HepG2 (cell line): ENCODE measurements around the gene TBC1D14. TPM values are rescaled to one million over a fixed set of nuclear protein-coding genes. Genes with fewer than 3 reads are reported as not detected.

Source experiments
- CBX5 ChIP-seq: sonication (generic); formaldehyde crosslinking; IDR thresholded peaks from 2 replicates; pipeline ENCODE4 v1.4.0; 2020; ENCODE audit warnings: missing genetic modification reagents, borderline replicate concordance
- CC2D1A ChIP-seq: sonication (generic); formaldehyde crosslinking; IDR thresholded peaks from 2 replicates; pipeline ENCODE4 v1.8.1; 2023; ENCODE audit warnings: mild to moderate bottlenecking, missing genetic modification reagents
- MAFK ChIP-seq, 2 experiments: IDR thresholded peaks in 1 of 2; conservative IDR thresholded peaks in 1 of 2; 2 replicates each; pipeline ENCODE4 v1.6.1; 2011; ENCODE audit warnings: improper control_type of control experiment in 2 of 2, low read length in 2 of 2
- NAIF1 ChIP-seq: sonication (generic); formaldehyde crosslinking; IDR thresholded peaks from 2 replicates; pipeline ENCODE4 v1.5.0; 2020; ENCODE audit warnings: mild to moderate bottlenecking, missing genetic modification reagents, borderline replicate concordance
- NCOA2 ChIP-seq: sonication (generic); formaldehyde crosslinking; IDR thresholded peaks from 2 replicates; pipeline ENCODE4 v1.8.0; 2022; ENCODE audit warnings: inconsistent platforms
- RFX5 ChIP-seq: IDR thresholded peaks from 2 replicates; pipeline ENCODE4 v1.6.1; 2011; ENCODE audit warnings: low read depth, low read length, improper control_type of control experiment
- SOX13 ChIP-seq, 3 experiments: fragments of 450-650 bp in 1 of 3; sonication (generic) in 1 of 3; formaldehyde crosslinking in 1 of 3; IDR thresholded peaks in 2 of 3; conservative IDR thresholded peaks in 1 of 3; 2 replicates each; pipeline versions ENCODE4 v1.5.0 to v1.6.1; 2016 to 2020; ENCODE audit warnings: antibody characterized with exemption in 1 of 3, mild to moderate bottlenecking in 1 of 3, missing compliant biosample characterization in 1 of 3, missing genetic modification reagents in 1 of 3, moderate library complexity in 1 of 3
- SOX6 ChIP-seq, 2 experiments: fragments of 450-650 bp in 1 of 2; sonication (generic) in 1 of 2; formaldehyde crosslinking in 1 of 2; IDR thresholded peaks; 2 replicates each; pipeline versions ENCODE4 v1.4.0 to v1.6.1; 2017 to 2020; ENCODE audit warnings: antibody characterized with exemption in 1 of 2, mild to moderate bottlenecking in 1 of 2, missing genetic modification reagents in 1 of 2
- TSC22D2 ChIP-seq: sonication (generic); formaldehyde crosslinking; IDR thresholded peaks from 2 replicates; pipeline ENCODE4 v1.5.1; 2020; ENCODE audit warnings: missing genetic modification reagents, mild to moderate bottlenecking, borderline replicate concordance
- ZBTB21 ChIP-seq: sonication (generic); formaldehyde crosslinking; IDR thresholded peaks from 2 replicates; pipeline ENCODE4 v1.4.0; 2020; ENCODE audit warnings: missing genetic modification reagents
- ZKSCAN8 ChIP-seq: IDR thresholded peaks from 2 replicates; pipeline ENCODE4 v1.6.1; 2016; ENCODE audit warnings: borderline replicate concordance, missing genetic modification reagents, missing compliant biosample characterization
- ZNF709 ChIP-seq: sonication (generic); formaldehyde crosslinking; IDR thresholded peaks from 2 replicates; pipeline ENCODE4 v1.5.0; 2020; ENCODE audit warnings: mild to moderate bottlenecking, missing genetic modification reagents
- ZNF777 ChIP-seq: sonication (generic); formaldehyde crosslinking; IDR thresholded peaks from 2 replicates; pipeline ENCODE4 v1.4.0; 2020; ENCODE audit warnings: missing genetic modification reagents
- polyA plus RNA-seq, 8 experiments: library from polyadenylated mRNA; depleted of rRNA in 3 of 8; stranded (reverse) in 7 of 8; unstranded in 1 of 8; fragments of >200 nt; fragmentation: Illumina TruSeq in 4 of 8; extraction: Trizol in 4 of 8; gene quantifications; 2 replicates each; pipeline versions ENCODE4 v1.2.1 to v1.2.3, GENCODE V29; 2011 to 2016; ENCODE audit warnings: low read depth in 4 of 8, missing spikeins in 1 of 8, mixed read lengths in 1 of 8; ENCODE audit not compliant: insufficient read depth in 1 of 8
- total RNA-seq, 5 experiments: library from RNA; depleted of rRNA; stranded (reverse); fragments of >200 nt; fragmentation: Illumina TruSeq; extraction: Trizol; gene quantifications; 2 replicates each; pipeline ENCODE4 v1.2.3, GENCODE V29; 2016; ENCODE audit warnings: low read depth in 1 of 5
- TF ChIP-seq, protein P1 (sequence below): sonication (generic); formaldehyde crosslinking; IDR thresholded peaks from 2 replicates; pipeline ENCODE4 v1.5.0; 2020; ENCODE audit warnings: missing genetic modification reagents
- TF ChIP-seq, protein P2 (sequence below): sonication (generic); formaldehyde crosslinking; IDR thresholded peaks from 2 replicates; pipeline ENCODE4 v1.9.0; 2021; ENCODE audit warnings: missing genetic modification reagents, borderline replicate concordance
- TF ChIP-seq, protein P3 (sequence below): sonication (generic); formaldehyde crosslinking; IDR thresholded peaks from 2 replicates; pipeline ENCODE4 v1.4.0; 2020; ENCODE audit warnings: low read depth, mild to moderate bottlenecking, missing genetic modification reagents
- TF ChIP-seq, protein P4 (sequence below): sonication (generic); formaldehyde crosslinking; IDR thresholded peaks from 2 replicates; pipeline ENCODE4 v1.4.0; 2020; ENCODE audit warnings: missing genetic modification reagents

Gene TBC1D14
- total and polyA plus RNA-seq, 2 of the 13 experiments (the other 11 are each of a cell fraction or from before 2014, with no cell fraction given), result 29.5 to 46.5 TPM

DNA sequence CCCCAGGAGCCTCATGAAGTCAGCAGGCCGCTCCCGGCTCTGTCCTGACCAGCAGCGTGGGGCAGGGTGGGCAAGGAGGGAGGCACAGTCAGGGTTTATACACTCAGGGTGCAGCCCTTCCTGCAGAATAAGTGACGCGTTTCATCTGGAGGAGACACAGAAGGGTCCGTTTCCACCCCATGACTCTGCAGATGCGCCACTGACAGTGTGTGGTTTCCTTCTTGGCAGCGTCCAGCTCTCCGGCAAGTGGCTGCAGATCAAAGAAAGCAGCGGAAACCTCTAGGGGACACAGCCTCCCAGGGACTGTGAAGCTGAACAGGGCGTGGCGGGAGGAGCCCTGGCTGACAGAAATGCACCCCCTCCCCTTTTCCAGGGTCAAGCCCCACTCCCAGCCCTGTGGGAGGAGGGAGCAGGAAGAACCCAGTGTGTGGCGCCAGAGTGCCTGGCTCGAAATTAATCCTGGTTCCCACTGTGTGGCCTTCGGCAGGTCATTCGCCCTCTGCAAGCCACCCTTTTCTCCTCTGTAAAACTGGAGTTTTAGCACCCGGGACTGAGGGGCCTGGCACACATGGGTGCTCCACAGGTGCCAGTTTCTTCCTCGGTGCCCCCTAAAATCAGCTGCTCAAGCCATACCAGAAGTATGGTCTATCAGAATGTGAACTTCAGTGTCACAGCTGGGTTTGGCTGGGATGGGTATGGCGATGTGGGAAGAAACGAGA is 17.3 kb upstream of the TBC1D14 start (continued):
- TF ChIP-seq ZKSCAN8 (CRISPR knock-in tag) (no peak), ZBTB21 (CRISPR knock-in tag) (no peak), ZNF709 (no peak), NCOA2 (CRISPR knock-in tag) (peak; percentile 70), NAIF1 (CRISPR knock-in tag) (no peak), TSC22D2 (CRISPR knock-in tag) (no peak), ZNF777 (CRISPR knock-in tag) (no peak), CBX5 (CRISPR knock-in tag) (peak; percentile 72), RFX5 (0 out of 2 replicates have a peak, but pooled peaks have one; percentile 30), SOX6 (IDR thresholded peaks at IDR 0.05) (no peak), SOX6 (CRISPR knock-in tag; IDR thresholded peaks at IDR 0.05) (peak; percentile 77), MAFK (conservative IDR thresholded peaks at IDR 0.05 in 1 of 2, IDR thresholded peaks at IDR 0.05 in 1 of 2; ENCODE audit: low read length in 2 of 2) (no peak), SOX13 (IDR thresholded peaks at IDR 0.05) (0 out of 2 replicates have a peak, but pooled peaks have one; percentile 13), SOX13 (CRISPR knock-in tag; conservative IDR thresholded peaks at IDR 0.05 in 1 of 2, IDR thresholded peaks at IDR 0.05 in 1 of 2) (peak; percentile 53 to 70; a peak in 2 of 4 replicates), CC2D1A (no peak)
- TF ChIP-seq, protein P1, sequence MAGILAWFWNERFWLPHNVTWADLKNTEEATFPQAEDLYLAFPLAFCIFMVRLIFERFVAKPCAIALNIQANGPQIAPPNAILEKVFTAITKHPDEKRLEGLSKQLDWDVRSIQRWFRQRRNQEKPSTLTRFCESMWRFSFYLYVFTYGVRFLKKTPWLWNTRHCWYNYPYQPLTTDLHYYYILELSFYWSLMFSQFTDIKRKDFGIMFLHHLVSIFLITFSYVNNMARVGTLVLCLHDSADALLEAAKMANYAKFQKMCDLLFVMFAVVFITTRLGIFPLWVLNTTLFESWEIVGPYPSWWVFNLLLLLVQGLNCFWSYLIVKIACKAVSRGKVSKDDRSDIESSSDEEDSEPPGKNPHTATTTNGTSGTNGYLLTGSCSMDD (CRISPR knock-in tag), result no peak
- TF ChIP-seq, protein P2, sequence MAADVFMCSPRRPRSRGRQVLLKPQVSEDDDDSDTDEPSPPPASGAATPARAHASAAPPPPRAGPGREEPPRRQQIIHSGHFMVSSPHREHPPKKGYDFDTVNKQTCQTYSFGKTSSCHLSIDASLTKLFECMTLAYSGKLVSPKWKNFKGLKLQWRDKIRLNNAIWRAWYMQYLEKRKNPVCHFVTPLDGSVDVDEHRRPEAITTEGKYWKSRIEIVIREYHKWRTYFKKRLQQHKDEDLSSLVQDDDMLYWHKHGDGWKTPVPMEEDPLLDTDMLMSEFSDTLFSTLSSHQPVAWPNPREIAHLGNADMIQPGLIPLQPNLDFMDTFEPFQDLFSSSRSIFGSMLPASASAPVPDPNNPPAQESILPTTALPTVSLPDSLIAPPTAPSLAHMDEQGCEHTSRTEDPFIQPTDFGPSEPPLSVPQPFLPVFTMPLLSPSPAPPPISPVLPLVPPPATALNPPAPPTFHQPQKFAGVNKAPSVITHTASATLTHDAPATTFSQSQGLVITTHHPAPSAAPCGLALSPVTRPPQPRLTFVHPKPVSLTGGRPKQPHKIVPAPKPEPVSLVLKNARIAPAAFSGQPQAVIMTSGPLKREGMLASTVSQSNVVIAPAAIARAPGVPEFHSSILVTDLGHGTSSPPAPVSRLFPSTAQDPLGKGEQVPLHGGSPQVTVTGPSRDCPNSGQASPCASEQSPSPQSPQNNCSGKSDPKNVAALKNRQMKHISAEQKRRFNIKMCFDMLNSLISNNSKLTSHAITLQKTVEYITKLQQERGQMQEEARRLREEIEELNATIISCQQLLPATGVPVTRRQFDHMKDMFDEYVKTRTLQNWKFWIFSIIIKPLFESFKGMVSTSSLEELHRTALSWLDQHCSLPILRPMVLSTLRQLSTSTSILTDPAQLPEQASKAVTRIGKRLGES (CRISPR knock-in tag), result no peak
- TF ChIP-seq, protein P3, sequence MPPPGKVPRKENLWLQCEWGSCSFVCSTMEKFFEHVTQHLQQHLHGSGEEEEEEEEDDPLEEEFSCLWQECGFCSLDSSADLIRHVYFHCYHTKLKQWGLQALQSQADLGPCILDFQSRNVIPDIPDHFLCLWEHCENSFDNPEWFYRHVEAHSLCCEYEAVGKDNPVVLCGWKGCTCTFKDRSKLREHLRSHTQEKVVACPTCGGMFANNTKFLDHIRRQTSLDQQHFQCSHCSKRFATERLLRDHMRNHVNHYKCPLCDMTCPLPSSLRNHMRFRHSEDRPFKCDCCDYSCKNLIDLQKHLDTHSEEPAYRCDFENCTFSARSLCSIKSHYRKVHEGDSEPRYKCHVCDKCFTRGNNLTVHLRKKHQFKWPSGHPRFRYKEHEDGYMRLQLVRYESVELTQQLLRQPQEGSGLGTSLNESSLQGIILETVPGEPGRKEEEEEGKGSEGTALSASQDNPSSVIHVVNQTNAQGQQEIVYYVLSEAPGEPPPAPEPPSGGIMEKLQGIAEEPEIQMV (CRISPR knock-in tag), result 0 out of 2 replicates have a peak, but pooled peaks have one; percentile 41
- TF ChIP-seq, protein P4, sequence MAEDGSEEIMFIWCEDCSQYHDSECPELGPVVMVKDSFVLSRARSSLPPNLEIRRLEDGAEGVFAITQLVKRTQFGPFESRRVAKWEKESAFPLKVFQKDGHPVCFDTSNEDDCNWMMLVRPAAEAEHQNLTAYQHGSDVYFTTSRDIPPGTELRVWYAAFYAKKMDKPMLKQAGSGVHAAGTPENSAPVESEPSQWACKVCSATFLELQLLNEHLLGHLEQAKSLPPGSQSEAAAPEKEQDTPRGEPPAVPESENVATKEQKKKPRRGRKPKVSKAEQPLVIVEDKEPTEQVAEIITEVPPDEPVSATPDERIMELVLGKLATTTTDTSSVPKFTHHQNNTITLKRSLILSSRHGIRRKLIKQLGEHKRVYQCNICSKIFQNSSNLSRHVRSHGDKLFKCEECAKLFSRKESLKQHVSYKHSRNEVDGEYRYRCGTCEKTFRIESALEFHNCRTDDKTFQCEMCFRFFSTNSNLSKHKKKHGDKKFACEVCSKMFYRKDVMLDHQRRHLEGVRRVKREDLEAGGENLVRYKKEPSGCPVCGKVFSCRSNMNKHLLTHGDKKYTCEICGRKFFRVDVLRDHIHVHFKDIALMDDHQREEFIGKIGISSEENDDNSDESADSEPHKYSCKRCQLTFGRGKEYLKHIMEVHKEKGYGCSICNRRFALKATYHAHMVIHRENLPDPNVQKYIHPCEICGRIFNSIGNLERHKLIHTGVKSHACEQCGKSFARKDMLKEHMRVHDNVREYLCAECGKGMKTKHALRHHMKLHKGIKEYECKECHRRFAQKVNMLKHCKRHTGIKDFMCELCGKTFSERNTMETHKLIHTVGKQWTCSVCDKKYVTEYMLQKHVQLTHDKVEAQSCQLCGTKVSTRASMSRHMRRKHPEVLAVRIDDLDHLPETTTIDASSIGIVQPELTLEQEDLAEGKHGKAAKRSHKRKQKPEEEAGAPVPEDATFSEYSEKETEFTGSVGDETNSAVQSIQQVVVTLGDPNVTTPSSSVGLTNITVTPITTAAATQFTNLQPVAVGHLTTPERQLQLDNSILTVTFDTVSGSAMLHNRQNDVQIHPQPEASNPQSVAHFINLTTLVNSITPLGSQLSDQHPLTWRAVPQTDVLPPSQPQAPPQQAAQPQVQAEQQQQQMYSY (CRISPR knock-in tag), result no peak
